GM21423 (cell line): ENCODE results near the gene PDSS2.
"Not testable (repeated sequence)": the region's sequence is repeated elsewhere in the genome, so short reads cannot be mapped to it uniquely, and the experiment has no call there.

Experiments used
- ATAC-seq: cut with Tn5 transposase; IDR thresholded peaks from one replicate; pipeline ENCODE4 v1.9.1; 2021; ENCODE audit warnings: mild to moderate bottlenecking, moderate library complexity; ENCODE audit not compliant: unreplicated experiment

Gene PDSS2

DNA sequence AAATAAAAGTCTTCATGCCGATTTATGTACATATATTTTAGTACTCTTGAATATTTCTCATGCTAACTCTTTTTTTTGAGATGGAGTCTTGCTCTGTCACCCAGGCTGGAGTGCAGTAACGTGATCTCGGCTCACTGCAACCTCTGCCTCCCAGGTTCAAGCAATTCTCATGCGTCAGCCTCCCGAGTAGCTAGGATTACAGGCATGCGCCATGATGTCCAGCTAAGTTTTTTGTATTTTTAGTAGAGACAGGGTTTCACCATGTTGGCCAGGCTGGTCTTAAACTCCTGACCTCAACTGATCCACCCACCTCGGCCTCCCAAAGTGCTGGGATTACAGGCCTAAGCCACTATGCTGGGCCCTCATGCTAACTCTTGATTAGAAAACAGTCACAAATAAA is 179.4 kb downstream of the PDSS2 start:
- not testable (repeated sequence) for ATAC-seq

DNA sequence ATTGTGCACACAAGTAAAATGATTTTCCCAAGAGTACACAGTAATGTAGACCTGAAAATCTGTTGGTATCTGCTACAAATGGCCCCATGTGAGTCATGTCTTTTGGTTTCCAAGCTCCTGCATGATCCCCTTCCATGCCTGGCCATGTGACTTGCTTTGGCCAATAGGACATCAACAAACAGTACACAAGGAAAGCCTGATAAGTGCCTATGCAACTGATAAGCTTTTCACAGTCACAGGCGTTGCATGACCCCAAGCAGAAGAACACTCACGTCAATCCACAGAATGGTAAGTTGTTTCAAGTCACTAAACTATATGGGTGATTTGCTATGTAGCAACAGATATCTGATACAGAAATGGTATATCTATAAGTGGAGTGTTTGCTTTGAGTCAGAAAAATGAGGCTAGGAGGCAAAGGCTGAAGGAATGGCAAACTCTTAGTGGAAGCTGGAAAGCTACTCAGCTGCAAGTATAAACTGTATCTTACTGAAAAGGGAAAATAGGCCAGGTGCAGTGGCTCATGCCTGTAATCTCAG is 184.0 kb downstream of the PDSS2 start:
- ATAC-seq = no peak

DNA sequence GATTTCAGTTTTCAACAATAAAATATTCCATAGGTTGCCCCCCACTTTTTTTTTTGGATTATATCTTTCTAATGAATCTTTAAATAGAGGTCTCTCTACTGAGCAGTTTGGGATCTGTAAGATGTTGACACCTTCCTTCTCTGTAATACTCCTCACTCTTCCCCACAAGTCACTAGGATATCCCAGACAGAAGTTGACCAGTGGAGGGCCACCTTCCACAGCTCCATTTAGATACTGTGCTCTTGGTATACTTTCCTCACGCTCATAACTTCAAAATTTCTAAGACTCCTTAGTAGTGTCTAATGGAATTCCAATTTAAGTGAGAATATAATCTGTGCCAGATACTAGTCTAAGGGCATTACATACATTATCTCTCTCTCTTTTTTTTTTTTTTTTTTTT is 185.1 kb downstream of the PDSS2 start:
- no peak for ATAC-seq

DNA sequence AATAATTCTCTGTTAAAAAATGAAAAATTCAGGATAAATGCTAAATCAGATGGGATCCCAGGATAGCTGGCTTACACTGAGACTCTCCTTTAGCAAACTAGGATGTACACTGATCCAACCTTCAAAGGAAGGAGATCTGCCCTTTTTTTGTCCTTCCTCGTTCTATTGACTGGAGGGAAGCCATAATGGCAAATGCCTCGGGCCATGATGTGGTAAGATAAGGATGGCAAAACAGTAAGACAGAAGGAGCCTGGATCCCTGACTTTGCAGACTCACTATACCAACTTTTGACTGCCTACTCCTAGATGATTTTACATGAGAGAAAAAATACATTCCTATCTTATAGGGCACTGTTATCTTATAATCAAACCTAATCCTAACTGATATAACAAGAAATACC is 187.1 kb downstream of the PDSS2 start:
- ATAC-seq = no peak

DNA sequence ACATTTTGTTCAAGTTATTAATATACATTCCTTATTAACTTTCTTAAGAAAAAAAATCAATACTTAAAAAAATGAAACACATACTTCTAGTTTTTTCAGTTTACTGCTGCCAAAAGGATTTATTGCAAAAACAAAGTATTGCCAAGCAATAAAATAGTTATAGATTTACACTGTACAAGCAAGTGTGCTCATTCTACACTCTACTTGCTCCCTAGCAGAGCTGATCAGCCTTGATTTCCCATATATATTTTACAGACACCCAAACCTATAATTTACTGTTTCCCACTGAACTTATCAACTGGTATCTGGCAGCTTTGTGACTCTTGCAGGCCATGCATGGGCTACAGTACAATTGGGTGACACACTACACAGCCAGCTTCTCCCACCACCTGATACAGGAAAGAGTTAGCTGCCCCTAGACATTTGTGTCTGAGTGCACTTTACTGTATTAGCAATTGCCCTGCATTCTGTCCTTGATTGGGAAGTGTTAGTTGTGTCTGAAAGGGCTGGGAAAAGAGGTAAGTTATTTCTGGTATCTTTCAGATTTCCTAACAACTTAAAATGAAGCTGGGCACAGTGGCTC is 188.1 kb downstream of the PDSS2 start:
- no peak for ATAC-seq

DNA sequence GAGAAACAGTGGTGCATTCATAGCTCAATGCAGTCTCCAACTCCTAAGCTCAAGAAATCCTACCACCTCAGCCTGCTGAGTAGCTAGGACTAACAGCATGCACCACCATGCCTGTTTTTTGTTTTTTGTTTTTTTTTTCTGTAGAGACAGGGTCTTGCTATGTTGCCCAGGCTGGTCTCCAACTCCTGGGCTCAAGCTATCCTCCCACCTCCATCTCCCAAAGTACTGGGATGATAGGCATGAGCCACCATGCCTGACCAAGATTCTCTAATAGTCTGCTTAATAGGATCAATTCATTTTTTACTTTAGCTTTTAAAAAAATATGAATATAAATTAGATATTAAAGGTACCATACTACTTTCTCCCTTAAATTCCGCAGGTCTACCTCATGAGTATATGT is 191.7 kb downstream of the PDSS2 start:
- ATAC-seq = no peak

DNA sequence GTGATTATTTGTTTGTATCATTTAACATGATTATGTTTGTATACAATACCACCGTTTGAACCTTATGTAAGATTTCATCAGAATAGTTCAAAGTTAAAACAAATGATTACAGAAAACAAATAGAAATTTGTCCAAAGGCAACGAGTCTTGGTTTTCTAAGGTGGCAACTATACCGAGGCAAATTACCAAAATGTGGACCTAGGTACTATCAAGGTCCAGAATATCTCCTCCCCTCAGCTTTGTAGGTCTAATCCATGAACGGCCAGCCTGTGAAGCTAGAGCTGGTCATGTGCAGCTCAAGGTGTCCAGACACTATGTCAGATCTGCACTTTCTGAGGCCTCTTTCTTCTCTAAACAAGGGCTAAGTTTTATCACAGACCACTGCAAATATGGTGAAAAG is 192.4 kb downstream of the PDSS2 start:
- no peak for ATAC-seq

DNA sequence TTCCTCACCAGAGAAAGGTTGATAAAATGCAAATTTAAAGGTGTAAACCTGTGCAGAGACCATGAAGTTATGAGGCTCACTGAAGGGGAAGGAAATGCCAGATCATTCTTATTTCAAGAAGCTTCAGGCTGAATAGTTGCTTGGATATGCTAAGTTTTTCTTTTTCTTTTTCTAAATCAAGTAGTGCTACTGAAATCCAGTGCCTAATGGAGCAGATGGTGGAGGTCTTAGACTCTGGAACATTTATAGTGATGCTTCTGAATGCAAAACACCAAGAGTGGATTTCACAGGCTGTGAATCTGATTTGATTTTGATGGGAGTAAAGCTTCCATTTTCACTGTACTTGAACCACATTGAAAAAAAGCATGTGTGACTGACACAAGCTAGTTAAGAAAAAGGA is 192.8 kb downstream of the PDSS2 start:
- no peak for ATAC-seq

DNA sequence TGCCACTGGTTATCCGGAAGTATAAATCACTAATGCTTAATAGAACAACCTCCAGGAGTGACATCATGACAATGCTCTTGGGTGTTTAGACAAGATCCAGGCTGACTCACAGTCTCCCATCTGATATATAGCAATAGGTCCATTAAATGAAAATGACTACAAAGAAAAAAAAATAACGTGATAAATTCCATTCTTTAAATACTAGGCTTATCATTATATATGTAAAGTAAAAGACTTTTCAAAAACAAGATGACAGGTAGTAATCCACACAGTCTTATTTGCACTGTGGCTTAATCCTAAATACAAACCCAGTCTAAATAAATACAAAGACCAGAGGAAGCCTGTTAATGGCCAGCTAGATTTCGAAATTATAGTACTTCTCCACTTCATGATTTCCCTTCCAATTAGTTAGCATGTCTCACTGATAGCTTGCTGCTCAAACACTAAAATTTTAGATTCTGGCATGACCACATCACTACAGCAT is 195.0 kb downstream of the PDSS2 start:
- ATAC-seq = no peak

DNA sequence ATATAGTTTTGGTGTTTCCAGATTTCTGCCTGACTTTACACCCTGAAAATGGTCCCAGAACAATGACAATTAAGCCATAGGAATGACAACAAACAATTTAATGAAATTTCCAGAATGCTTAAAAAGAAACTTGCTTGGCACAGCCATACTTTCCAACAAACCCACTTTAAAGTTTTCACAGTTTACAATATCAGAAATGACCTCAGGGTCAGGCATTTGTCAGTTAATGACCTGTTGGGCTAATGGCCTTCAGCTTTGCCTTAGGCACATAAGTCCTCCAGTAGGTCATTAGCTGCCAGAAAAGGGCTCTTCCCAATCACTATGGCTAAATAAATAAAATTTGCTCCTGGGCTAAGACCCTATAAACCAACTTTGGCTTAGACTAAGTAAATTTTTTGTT is 199.4 kb downstream of the PDSS2 start:
- no peak for ATAC-seq

DNA sequence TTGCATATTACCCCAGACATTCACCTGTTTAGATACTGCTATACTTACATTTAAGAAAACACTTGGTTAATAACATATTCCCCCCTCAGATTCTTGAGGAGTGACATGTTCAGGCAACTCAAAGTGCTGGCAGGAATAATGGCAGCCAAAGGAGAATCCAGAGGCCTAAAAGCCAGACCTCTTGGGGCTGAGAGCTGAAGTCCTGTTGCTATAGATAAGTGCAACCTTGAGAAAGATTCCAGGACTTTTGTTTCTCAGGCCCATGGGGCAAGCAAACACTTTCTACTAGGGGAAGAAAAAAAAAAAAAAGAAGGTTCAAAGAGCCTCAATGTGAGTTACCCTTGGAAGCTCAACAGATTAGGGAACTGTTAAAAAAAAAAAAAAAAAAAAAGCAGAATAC is 211.2 kb downstream of the PDSS2 start:
- ATAC-seq = no peak

DNA sequence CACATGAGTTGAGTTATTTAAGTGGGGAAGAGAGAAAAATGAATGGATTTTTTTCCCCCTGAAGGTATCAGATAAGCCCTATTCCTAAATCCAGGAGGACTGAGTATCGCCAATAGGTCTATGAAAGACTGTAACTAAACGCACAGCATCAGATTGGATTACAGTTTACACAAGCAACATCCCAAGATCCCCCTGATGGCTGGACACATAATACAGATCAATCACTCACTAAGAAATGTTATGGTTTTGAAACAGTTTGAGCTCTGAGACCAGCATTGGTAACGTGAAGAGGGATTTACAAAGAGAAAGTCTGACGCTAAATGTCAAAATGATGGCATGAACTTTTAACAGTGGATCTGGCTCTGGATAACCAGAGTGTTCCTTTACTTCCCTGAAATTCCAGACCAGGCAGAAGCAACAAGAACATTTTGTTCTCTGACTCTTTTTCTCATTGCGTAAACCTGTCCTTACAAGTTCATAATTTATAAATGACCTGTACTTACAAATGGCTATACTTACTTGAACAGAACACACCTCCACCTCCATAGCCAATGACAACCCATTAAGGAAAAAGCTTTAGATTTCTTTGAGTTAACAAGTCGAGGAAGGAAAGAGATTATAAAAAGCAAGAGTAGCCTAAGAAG is 212.3 kb downstream of the PDSS2 start:
- no peak for ATAC-seq

DNA sequence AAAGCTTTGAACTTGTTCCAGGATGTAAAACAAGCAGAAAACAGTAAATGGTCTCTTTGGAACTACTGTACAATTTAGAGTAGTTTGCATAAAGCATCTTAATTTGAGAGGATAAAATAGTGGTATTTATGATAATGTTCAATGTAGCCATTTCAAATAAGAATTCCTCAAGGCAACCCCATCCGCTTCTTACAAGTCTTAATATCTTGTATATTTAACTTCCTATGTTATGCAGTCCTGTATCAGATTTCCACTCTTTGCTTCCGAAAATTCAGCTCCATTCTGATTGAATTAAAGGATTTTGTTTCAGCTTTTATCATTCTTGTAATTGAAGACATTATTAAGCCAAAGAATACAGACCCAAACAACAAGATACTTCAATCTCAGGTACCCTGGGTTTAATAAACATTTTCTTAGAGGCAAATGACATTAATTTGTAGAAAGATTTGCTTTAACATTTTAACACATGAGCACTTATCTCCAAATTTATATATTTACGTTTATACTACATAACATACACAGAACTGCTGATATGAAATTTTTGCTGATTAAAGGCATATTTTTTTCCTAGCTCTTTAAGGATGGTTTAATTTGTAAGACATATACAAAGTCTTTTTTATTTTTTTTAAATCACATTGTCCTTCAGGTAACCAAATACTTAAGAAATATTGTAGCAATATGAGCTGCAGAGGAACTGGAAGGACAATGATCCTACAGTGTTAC is 213.0 kb downstream of the PDSS2 start:
- no peak for ATAC-seq

DNA sequence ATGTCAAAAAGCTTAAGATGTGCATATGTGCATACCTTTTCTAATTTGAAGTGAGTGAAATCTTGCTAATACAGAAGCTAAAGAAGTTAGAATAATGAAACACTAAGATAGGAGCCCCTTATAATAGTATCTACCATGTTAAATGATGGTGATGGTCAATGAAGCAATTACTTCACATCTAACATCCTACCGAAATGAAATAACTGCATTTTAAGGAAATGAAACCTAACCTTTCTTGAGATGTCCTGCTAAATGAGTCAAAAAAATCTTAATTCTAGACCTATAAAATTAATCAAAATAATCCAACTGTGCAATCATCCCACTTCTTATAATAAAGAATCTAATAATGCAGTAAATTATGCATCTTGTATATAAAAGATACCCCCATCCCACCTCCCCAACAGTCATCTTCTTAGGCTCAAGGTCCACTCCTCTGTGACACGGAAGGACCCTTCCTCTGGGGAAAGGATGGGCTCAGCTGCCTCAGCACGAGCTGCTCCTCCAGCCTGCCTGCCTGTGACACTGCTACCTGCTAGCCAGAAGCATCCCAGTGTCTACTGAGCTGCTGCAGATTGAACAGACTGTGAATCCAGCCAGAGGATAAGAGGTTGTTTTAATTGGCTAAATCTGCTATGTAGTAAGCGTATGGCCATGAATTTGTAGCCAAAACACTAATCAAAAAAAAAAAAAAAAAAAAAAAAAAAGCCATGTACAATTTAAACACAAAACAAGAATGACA is 214.5 kb downstream of the PDSS2 start:
- ATAC-seq = no peak

DNA sequence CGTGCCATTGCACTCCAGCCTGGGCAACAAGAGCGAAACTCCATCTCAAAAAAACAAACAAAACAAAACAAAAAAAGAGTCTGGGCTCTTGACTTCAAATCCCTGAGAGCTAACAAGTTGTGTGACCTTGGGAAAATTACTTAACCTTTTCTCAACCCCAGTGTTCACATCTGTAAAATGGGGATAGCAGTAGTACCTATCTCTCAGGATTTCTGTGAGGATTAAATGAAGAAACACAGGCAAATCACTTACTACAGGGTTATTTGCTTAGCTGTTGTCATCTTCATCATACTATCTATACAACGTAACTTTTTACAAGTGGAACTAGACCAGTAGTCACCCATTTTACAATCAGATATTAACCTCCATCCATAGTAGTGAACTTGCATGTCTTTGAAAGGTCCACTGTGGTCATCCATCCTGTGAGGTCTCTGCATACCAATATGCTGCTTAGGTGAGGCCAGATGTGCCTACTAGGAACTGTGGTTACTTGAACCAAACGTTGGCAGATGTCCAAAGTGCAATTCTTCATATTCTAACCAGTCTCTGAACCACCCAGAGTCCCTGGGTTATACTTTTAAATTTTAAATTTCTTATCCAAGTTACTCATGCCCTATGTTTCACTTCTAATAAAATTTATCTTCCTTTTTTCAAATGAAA is 215.2 kb downstream of the PDSS2 start:
- no peak for ATAC-seq

DNA sequence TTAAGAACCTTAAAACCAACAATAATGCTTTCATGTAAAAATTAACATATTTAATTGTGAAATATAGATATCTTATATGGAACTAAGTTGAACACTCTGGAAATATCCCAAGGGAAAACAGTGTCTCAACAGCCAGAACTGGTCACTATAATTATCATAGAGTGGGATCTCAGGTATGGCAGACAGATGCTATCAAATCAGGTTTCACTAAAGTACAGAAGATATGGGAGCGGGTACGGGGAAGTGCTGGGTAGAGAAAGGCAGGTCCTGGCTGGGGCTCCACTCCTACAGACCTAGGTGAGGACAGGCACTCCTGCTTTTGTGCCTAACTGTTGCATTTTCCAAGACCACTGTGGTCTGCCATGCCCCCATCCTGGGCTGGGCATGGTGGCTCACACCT is 215.9 kb downstream of the PDSS2 start:
- no peak for ATAC-seq

DNA sequence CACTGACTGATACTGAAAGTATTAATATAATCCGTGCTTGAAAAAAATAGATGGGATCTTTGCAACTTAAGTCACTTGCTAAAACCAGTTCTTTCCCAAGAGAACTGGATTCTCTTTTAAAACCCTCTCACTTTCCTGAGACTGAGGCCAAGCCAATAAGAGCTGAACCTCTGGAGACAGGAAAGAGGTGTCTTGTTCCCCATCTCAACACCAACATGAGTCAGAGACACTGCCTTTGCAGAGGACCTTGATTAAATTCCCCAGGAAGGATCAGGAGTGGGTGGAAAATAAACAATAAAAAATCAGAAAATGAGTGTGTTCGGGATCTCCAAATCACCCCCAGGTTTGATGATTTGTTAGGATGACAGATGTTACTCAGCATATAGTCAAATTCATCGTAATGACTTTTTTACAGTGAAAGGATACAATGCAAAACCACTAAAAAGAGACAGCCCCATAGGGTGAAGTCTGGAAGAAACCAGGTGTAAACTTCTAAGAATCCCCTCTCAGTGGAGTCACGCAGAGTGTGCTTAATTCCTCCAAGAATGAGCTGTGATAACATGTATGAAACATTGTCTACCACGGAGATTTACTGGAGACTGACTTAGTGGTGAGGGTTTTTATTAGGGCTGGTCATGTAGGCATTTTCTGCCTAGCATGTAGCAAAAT is 221.2 kb downstream of the PDSS2 start:
- no peak for ATAC-seq

DNA sequence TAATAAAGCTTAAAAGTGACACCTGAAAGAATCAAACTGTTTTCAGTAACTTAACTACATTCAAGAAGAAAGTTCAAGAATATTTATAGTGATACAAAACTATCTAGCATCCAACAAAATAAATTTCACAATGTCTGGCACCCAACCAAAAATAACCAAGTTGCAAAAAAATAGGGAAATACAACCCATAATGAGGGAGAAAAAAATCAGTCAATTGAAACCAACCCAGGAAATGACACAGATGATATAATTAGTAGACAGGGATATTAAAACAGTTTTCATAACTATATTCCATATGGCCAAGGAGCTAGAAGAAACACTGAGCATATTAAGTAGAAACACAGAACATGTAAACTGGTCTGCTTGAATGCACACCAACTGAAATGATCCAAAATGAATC is 223.9 kb downstream of the PDSS2 start:
- ATAC-seq = no peak

DNA sequence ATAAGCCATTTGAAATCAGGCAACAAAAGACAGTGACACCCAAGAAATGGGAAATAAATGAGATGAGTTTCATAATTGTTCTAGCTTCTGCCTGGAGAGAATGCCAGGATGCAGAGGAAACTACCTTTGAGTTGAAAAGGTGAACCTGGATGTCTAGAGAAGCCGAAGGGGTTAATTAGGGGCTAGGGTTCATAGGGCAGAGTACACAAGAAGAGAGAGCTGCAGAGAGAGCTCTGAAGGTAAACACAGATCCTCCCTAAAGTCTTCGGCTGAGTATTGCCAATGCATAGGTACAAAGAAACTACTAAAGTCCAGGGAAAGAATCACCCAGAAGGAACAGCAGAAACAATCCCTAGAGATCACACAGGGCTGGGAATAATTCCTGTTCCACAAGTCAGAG is 224.4 kb downstream of the PDSS2 start:
- ATAC-seq = no peak

DNA sequence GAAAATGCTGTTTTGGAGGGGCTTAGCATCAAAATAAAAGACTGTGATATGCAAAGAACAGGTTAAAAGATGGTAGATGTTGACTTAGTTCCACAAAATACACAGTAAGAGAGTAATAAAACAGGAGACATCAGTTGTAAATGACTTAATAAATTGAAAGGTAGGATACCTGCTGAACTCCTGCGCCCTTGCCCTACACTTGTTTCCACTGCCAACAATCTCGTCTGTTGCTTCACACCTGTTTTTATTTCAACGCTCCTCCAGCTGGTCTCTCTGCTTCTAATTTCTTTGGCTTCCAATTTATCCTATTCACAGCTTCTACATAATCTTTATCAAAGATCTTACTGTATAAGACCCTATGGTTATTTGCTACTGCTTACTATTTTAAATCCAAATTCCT is 228.1 kb downstream of the PDSS2 start:
- ATAC-seq = no peak
